Cardiac fibroblast (primary cell): ENCODE data around the gene GRAMD1B.

Experiments used
- DNase-seq, 2 donors: peaks; one replicate each; pipeline versions ENCODE4 v3.0.0 to v3.0.0-alpha.2; 2010; ENCODE audit warnings: low read depth in 2 of 2
- H3K4me3 ChIP-seq, 2 donors: replicated peaks in 1 of 2; 1 replicate in 1 of 2; 2 replicates in 1 of 2; pipeline ENCODE4 v1.5.1; 2011; ENCODE audit warnings: low read depth in 2 of 2, low read length in 2 of 2, mild to moderate bottlenecking in 2 of 2, moderate library complexity in 1 of 2
- TF ChIP-seq, protein P1 (sequence below): IDR thresholded peaks from one replicate; pipeline ENCODE4 v1.5.1; 2011; ENCODE audit warnings: low read depth, mild to moderate bottlenecking, low read length, inconsistent platforms

The GRAMD1B gene

DNA sequence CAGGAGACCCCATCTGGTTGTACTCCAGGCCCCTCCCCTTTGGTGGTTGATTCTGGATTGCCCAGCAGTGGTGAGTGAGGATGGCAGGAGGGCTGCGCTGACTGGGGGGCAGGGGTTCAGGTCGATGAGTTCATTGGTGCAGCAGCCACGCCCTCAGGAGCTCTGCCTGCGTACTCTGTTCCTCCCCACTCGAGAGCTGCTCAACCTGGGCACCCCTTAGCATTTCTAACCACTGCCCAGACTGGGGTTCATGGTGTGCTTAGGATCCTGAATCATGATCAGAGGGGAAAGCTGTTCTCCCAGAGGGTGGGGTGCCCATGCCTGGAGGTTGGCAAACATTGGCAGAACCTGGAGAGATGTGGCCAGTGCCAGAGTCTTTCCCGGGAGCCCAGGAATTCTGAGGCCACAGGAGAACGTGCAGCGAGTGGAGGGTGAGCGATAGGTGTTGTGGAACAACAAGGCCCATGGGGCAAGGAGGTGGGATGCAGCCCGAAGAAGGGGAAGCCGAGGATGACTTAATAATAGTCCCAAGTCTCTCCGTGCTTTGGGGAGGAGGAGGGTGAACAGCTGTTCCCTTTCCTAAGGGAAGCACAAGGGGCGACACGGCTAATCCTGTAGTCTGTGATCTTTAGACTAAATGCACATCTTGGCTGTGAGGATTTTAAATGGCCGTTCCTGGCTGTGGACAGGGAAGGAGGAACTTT, 148.9 kb downstream of the GRAMD1B start:
- no peak for DNase-seq
- H3K4me3 ChIP-seq = no peak overlapping the region
- TF ChIP-seq, protein P1, sequence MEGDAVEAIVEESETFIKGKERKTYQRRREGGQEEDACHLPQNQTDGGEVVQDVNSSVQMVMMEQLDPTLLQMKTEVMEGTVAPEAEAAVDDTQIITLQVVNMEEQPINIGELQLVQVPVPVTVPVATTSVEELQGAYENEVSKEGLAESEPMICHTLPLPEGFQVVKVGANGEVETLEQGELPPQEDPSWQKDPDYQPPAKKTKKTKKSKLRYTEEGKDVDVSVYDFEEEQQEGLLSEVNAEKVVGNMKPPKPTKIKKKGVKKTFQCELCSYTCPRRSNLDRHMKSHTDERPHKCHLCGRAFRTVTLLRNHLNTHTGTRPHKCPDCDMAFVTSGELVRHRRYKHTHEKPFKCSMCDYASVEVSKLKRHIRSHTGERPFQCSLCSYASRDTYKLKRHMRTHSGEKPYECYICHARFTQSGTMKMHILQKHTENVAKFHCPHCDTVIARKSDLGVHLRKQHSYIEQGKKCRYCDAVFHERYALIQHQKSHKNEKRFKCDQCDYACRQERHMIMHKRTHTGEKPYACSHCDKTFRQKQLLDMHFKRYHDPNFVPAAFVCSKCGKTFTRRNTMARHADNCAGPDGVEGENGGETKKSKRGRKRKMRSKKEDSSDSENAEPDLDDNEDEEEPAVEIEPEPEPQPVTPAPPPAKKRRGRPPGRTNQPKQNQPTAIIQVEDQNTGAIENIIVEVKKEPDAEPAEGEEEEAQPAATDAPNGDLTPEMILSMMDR = no peak

DNA sequence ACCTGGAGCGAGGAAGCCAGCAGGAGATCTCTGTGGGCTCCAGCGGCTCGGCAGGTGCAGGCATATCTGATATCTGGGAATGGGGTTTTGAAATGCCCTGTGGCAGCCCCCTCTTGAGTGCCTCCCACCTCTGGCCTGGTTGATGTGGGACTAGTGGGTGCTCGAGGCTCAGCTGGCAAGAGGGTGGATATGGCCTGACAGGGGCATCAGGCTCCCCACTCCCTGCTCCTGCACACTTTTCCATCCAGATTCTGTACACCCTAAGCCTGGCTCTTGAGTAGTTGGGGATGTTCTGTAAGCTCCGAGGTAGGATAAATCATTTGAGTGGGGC, 149.4 kb downstream of the GRAMD1B start:
- no peak for DNase-seq
- TF ChIP-seq, protein P1 = no peak
- no peak overlapping the region for H3K4me3 ChIP-seq

DNA sequence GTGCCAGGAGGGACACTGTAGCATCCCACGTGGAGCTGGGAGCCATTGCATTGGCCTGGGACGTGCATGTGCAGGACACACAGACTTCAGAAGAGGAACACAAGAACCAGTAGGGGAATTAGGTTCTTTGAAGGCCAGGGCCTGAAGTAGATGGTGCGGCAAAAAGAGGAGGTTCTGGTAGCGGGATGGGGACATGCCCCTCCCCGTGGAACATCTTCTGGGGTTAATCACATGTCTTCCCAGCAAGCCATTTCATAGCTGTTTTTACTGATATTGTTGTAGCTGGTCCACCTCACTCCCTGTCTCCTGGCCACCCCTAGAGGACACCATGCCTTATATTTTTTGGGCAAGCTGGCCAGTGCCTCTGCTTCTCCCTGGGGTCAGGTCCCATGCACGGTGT, 150.1 kb downstream of the GRAMD1B start:
- no peak for DNase-seq

DNA sequence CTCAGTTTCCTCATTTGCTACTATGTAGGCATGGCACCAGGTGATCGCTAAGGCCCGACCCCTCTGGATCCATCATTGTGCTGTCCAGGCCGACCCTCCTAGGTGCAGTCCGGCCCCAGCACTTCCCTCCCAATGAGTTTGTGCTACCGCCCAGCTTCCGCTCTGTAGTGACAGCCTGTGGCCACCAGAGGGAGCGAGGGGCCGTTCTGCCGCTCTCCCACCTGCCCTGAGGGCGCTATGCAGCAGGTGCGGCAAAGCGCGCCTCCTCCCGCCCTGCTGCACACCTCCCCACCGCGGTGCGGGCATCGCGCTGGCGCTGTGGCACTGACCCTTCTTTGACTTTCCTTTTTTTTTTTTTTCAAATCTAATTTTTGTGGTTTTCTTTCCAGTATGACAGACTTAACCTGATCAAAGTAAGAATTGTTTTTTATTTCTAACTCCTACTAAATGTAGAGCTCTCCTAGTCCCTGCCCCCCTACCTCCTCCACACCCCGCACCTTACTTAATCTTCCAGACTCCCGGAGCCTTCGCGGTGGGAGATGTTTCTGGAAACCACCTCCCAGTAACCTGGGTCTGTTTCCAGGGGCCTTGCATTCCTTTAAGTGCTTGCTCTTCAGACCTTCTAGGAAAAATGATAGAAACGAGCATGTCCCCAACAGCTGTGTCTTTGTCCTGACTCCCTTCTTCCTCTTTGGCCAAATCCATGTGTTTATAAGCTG, 150.6 kb downstream of the GRAMD1B start:
- TF ChIP-seq, protein P1 = peak; percentile 93
- peak; percentile 45 to 46 for DNase-seq
- H3K4me3 ChIP-seq = no peak overlapping the region

More for the DNA sequence above, 150.1 kb downstream of the GRAMD1B start:
- no peak overlapping the region for H3K4me3 ChIP-seq
- TF ChIP-seq, protein P1 = no peak

DNA sequence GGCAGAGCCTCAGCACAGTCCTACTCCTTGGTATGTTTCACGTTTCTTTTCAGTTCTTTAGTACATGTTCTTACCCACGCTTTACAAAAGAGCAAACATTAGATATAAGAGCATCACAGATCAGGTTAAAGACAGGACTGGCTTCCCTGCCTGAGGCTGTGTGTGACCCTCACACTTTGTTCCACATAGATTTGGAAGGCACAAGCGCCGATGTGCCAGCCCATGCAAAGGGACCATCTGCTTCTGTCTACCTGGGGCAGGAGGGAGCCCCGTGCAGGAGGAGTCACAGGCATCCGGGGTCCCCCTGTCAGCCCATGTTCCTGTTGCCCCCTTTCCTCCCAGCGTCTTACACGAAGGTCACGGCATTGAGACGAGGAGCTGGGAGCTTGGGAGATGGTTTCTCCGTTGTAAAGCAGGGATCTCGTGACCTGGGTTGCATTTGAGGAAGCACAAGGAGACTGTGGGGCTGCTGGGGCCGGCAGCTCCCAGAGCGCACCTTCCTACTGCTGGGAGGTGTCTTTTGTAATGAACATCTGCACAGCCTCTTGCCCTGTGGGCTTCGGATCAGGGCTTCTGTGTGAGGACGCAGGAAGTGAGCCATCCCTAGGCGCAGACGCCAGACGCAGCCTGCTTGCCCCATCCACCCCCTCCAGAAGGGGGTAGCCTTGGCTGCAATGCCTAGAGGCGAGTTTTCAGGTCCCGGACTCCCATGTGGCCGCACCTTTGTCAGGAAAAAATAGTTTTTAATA, 151.8 kb downstream of the GRAMD1B start:
- TF ChIP-seq, protein P1 = no peak
- no peak overlapping the region for H3K4me3 ChIP-seq
- no peak for DNase-seq

DNA sequence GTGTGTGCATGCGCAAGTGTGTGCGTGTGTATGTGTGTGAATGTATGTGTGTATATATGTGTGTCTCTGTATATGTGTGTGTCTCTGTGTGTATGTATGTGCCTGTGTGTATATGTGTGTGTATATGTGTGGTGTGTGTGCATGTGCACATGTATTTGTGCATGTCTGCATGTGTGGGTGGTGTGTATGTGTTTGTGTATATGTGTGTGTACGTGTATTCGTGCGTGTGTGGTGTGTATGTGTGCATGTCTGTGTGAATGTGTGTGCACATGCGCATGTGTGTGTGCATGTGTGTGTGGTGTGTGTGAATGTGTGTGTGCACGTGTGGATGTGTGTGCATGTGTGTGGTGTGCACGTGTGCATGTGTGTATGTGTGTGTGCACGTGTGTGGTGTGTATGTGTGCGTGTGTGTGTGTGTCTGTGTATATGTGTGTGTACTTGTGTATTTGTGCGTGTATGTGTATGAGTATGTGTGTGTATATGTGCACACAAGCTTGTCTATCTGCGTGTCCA, 153.0 kb downstream of the GRAMD1B start:
- no peak for DNase-seq
- TF ChIP-seq, protein P1 = no peak
- H3K4me3 ChIP-seq = no peak overlapping the region
